HepG2 (cell line): ENCODE measurements around the gene NPNT. TPM values are rescaled to one million over a fixed set of nuclear protein-coding genes. Genes with fewer than 3 reads are reported as not detected.

ENCODE experiments used
- ATAC-seq: fragments of 200-7000 bp; cut with Tn5 transposase; 3 replicates; pipeline ENCODE4 v1.9.1; 2020; ENCODE audit warnings: mild to moderate bottlenecking, moderate library complexity
- BruUV-seq: library from RNA; stranded (reverse); fragments of 400-500 nt; replicated peaks from 2 replicates; lab custom pipeline; 2021; lab: Mats Ljungman, UMichigan
- CTCF ChIA-PET: fragments of 300-600 bp; formaldehyde crosslinking; extraction: SDS; loops from one replicate; lab custom pipeline; 2021; ENCODE audit warnings: low total read pairs, inconsistent platforms, low intra/inter-chr PET ratio; lab: Yijun Ruan, JAX
- POLR2A ChIA-PET: fragments of 350-600 bp; sonication (Branson Sonifier 250); formaldehyde crosslinking; loops from one replicate; lab custom pipeline; 2020; ENCODE audit warnings: antibody characterized with exemption, inconsistent platforms; lab: Yijun Ruan, JAX
- DNase-seq: peaks from one replicate; pipeline ENCODE4 v3.0.0-alpha.2; 2015; ENCODE audit warnings: low spot score
- FAIRE-seq: peaks from 3 replicates; lab custom pipeline; 2011; peaks lifted over from hg19 to GRCh38; lab: Jason Lieb, UNC
- H2AFZ ChIP-seq: one replicate; pipeline ENCODE4 v1.6.1; 2011; ENCODE audit warnings: low read length, inconsistent platforms
- H3K27ac ChIP-seq: fragments of 300-600 bp; 3 replicates; pipeline ENCODE4 v1.8.0; 2011; ENCODE audit warnings: mixed run types, mild to moderate bottlenecking, mixed read lengths, low read length, inconsistent platforms; ENCODE audit not compliant: insufficient read depth; ENCODE audit errors: extremely low read length
- H3K27me3 ChIP-seq, 2 experiments: fragments of 200-600 bp in 1 of 2; 2 replicates in 1 of 2; 3 replicates in 1 of 2; pipeline versions ENCODE4 v1.6.0 to v1.8.0; 2011; ENCODE audit warnings: low read length in 2 of 2, mild to moderate bottlenecking in 2 of 2, moderate library complexity in 2 of 2, inconsistent platforms in 1 of 2; ENCODE audit not compliant: insufficient read depth in 2 of 2, control insufficient read depth in 1 of 2
- H3K36me3 ChIP-seq, 2 experiments: fragments of 200-600 bp in 1 of 2; replicated peaks in 1 of 2; 2 replicates in 1 of 2; 3 replicates in 1 of 2; pipeline versions ENCODE4 v1.5.1 to v1.8.0; 2011; ENCODE audit warnings: low read length in 2 of 2, inconsistent platforms in 1 of 2; ENCODE audit not compliant: insufficient read depth in 2 of 2, control insufficient read depth in 1 of 2
- H3K4me1 ChIP-seq: 2 replicates; pipeline ENCODE4 v1.5.1; 2012; ENCODE audit warnings: low read length, inconsistent platforms; ENCODE audit not compliant: insufficient read depth
- H3K4me2 ChIP-seq: 2 replicates; pipeline ENCODE4 v1.6.0; 2011; ENCODE audit warnings: low read depth, low read length, inconsistent platforms
- H3K4me3 ChIP-seq, 3 experiments: fragments of 200-600 bp in 1 of 3; sonication (generic), shearing (Covaris generic) in 1 of 3; replicated peaks in 1 of 3; 2 replicates each; pipeline ENCODE4 v1.5.1; 2011 to 2016; ENCODE audit warnings: low read length in 3 of 3, inconsistent platforms in 2 of 3, low read depth in 2 of 3, mild to moderate bottlenecking in 2 of 3, control low read depth in 1 of 3, mixed read lengths in 1 of 3; ENCODE audit not compliant: insufficient read depth in 1 of 3
- H3K79me2 ChIP-seq: one replicate; pipeline ENCODE4 v1.6.1; 2011; ENCODE audit warnings: low read length, inconsistent platforms; ENCODE audit not compliant: insufficient read depth
- H3K9ac ChIP-seq: 2 replicates; pipeline ENCODE4 v1.6.0; 2011; ENCODE audit warnings: mild to moderate bottlenecking, low read depth, low read length, inconsistent platforms; ENCODE audit not compliant: insufficient read depth
- H3K9me3 ChIP-seq: 2 replicates; pipeline ENCODE4 v1.5.1; 2012; ENCODE audit warnings: mild to moderate bottlenecking, low read length
- H4K20me1 ChIP-seq: 2 replicates; pipeline ENCODE4 v1.6.0; 2011; ENCODE audit warnings: inconsistent platforms, mild to moderate bottlenecking, low read length, moderate library complexity; ENCODE audit not compliant: insufficient read depth
- ATF2 ChIP-seq: sonication (generic); formaldehyde crosslinking; IDR thresholded peaks from 2 replicates; pipeline ENCODE4 v1.4.0; 2020; ENCODE audit warnings: missing genetic modification reagents
- ATF7 ChIP-seq, 2 experiments: fragments of 450-650 bp in 1 of 2; sonication (generic) in 1 of 2; formaldehyde crosslinking in 1 of 2; IDR thresholded peaks; 2 replicates each; pipeline versions ENCODE4 v1.4.0 to v1.6.1; 2016 to 2020; ENCODE audit warnings: antibody characterized with exemption in 1 of 2, mild to moderate bottlenecking in 1 of 2, missing genetic modification reagents in 1 of 2
- CEBPB ChIP-seq: IDR thresholded peaks from 2 replicates; pipeline ENCODE4 v1.6.1; 2011; ENCODE audit warnings: low read depth, low read length, improper control_type of control experiment, borderline replicate concordance
- HOXA9 ChIP-seq: sonication (generic); formaldehyde crosslinking; IDR thresholded peaks from 2 replicates; pipeline ENCODE4 v1.8.1; 2022; ENCODE audit warnings: missing genetic modification reagents, mild to moderate bottlenecking, moderate library complexity, borderline replicate concordance
- MXD1 ChIP-seq: sonication (generic); formaldehyde crosslinking; IDR thresholded peaks from 2 replicates; pipeline ENCODE4 v1.4.0; 2020; ENCODE audit warnings: mild to moderate bottlenecking, missing genetic modification reagents
- NFYB ChIP-seq: sonication (generic); formaldehyde crosslinking; IDR thresholded peaks from 2 replicates; pipeline ENCODE4 v1.4.0; 2020; ENCODE audit warnings: missing genetic modification reagents
- SNAPC5 ChIP-seq: sonication (generic); formaldehyde crosslinking; IDR thresholded peaks from 2 replicates; pipeline ENCODE4 v1.8.1; 2023; ENCODE audit warnings: mild to moderate bottlenecking, missing genetic modification reagents, borderline replicate concordance
- ZNF549 ChIP-seq: sonication (generic); formaldehyde crosslinking; IDR thresholded peaks from 2 replicates; pipeline ENCODE4 v1.5.0; 2020; ENCODE audit warnings: missing genetic modification reagents
- ZNF709 ChIP-seq: sonication (generic); formaldehyde crosslinking; IDR thresholded peaks from 2 replicates; pipeline ENCODE4 v1.5.0; 2020; ENCODE audit warnings: mild to moderate bottlenecking, missing genetic modification reagents
- WGBS: methylation state at CpG from one replicate; pipeline ENCODE4 v1.1.6; 2017; ENCODE audit warnings: low lambda C conversion rate; 5-methylcytosine and 5-hydroxymethylcytosine counted together
- in situ Hi-C: cut with HindIII; loops from 2 replicates; pipeline ENCODE4 v1.10.0; 2017; ENCODE audit warnings: low pct_unique_long_range_greater_than_20kb; ENCODE audit not compliant: extremely low pct_ligation_motif_present
- intact Hi-C: fragments of 100-400 bp; cut with micrococcal nuclease; formaldehyde crosslinking; loops from one replicate; pipeline ENCODE4 v1.10.0; 2022; ENCODE audit not compliant: unreplicated experiment
- polyA plus RNA-seq, 8 experiments: library from polyadenylated mRNA; depleted of rRNA in 3 of 8; stranded (reverse) in 7 of 8; unstranded in 1 of 8; fragments of >200 nt; fragmentation: Illumina TruSeq in 4 of 8; extraction: Trizol in 4 of 8; gene quantifications; 2 replicates each; pipeline versions ENCODE4 v1.2.1 to v1.2.3, GENCODE V29; 2011 to 2016; ENCODE audit warnings: low read depth in 4 of 8, missing spikeins in 1 of 8, mixed read lengths in 1 of 8; ENCODE audit not compliant: insufficient read depth in 1 of 8
- total RNA-seq, 5 experiments: library from RNA; depleted of rRNA; stranded (reverse); fragments of >200 nt; fragmentation: Illumina TruSeq; extraction: Trizol; gene quantifications; 2 replicates each; pipeline ENCODE4 v1.2.3, GENCODE V29; 2016; ENCODE audit warnings: low read depth in 1 of 5

NPNT gene
- total and polyA plus RNA-seq, 2 of the 13 experiments (the other 11 are each of a cell fraction or from before 2014, with no cell fraction given): 1.1 to 19.1 TPM

GRCh38 chr4:105937759-105938158 is 42.5 kb downstream of the NPNT start:
- BruUV-seq: no TSS peak
- ATAC-seq (no peak), FAIRE-seq (no peak), DNase-seq (no peak)
- H3K4me3 ChIP-seq: no peak overlapping the region
- ChIA-PET POLR2A (no interaction called here), CTCF (no interaction called here)
- 96% methylated on average over 1 of the region's 1 CpG for WGBS
- H2AFZ ChIP-seq: no peak overlapping the region
- H3K36me3 ChIP-seq: no peaks in the 10 kb centered on the region
- H3K27me3 ChIP-seq: no peaks in the 10 kb centered on the region
- intact Hi-C loops: no loop called here
- no peak overlapping the region for H3K4me2 ChIP-seq
- no peaks in the 10 kb centered on the region for H4K20me1 ChIP-seq
- H3K79me2 ChIP-seq: no peaks in the 10 kb centered on the region
- no peak overlapping the region for H3K9ac ChIP-seq
- no peak overlapping the region for H3K27ac ChIP-seq
- no peak for TF ChIP-seq ATF7 (IDR thresholded peaks at IDR 0.05)
- no peak for TF ChIP-seq ATF7 (CRISPR knock-in tag; IDR thresholded peaks at IDR 0.05)
- no peak for TF ChIP-seq NFYB (CRISPR knock-in tag)
- no peak for TF ChIP-seq MXD1 (CRISPR knock-in tag)
- TF ChIP-seq SNAPC5 (CRISPR knock-in tag): no peak
- TF ChIP-seq ZNF709 (CRISPR knock-in tag): no peak
- TF ChIP-seq CEBPB: 0 out of 2 replicates have a peak, but pooled peaks have one; percentile 7
- no peak for TF ChIP-seq ATF2 (CRISPR knock-in tag)
- no peak for TF ChIP-seq ZNF549 (CRISPR knock-in tag)
- TF ChIP-seq HOXA9 (CRISPR knock-in tag): no peak
- in situ Hi-C loops: no loop called here
- no peaks in the 10 kb centered on the region for H3K9me3 ChIP-seq
- H3K4me1 ChIP-seq: no peaks in the 10 kb centered on the region
